SU-DHL-6 (cell line): ENCODE results near the gene ERICH2.

Experiments
- CTCF ChIP-seq: fragments of 200-600 bp; sonication (generic); IDR thresholded peaks from one replicate; pipeline ENCODE4 v1.5.1; 2017; ENCODE audit warnings: antibody characterized with exemption, mild to moderate bottlenecking, low read length, moderate library complexity; ENCODE audit not compliant: insufficient read depth, poor library complexity, severe bottlenecking
- EZH2phosphoT487 ChIP-seq: fragments of 200-600 bp; sonication (generic), shearing (Covaris generic); conservative IDR thresholded peaks from 2 replicates; pipeline ENCODE4 v1.6.1; 2018; ENCODE audit warnings: mild to moderate bottlenecking, antibody characterized with exemption, low read length, moderate library complexity, mixed read lengths

GRCh38 chr2:170745305-170745704, 24.9 kb upstream of the ERICH2 start:
- no peak for TF ChIP-seq CTCF
- no peak for TF ChIP-seq EZH2phosphoT487
